ENCODE results near the gene ABR.
A peak's percentile ranks its signal among the peaks of the same experiment; 100 is the strongest.

ABR gene

GRCh38 chr17:1039511-1040215, 140.1 kb downstream of the ABR start:
- Histone ChIP-seq H3K9me3 (ENCODE audit: control insufficient read depth, insufficient read depth, low read length) (no peaks in the 10 kb centered on the region), H3K36me3 (ENCODE audit: control insufficient read depth, insufficient read depth, low read length) (no peaks in the 10 kb centered on the region), H3K4me1 (ENCODE audit: control insufficient read depth, insufficient read depth, low read length) (no peaks in the 10 kb centered on the region), H3K27ac (ENCODE audit: low read depth, low read length) (no peak overlapping the region), H3K4me3 (ENCODE audit: low read depth, low read length) (no peak overlapping the region), H3K27me3 (ENCODE audit: control insufficient read depth, insufficient read depth, low read length) (no peaks in the 10 kb centered on the region), H3K9ac (ENCODE audit: low read depth, low read length) (no peak overlapping the region)

- no peaks in the 10 kb centered on the region for H3K4me1 ChIP-seq (ENCODE audit: control insufficient read depth, insufficient read depth, low read length)
- H3K36me3 ChIP-seq (ENCODE audit: control insufficient read depth, insufficient read depth, low read length): no peaks in the 10 kb centered on the region
- no peaks in the 10 kb centered on the region for H3K9me3 ChIP-seq (ENCODE audit: control insufficient read depth, insufficient read depth, low read length)
- H3K27me3 ChIP-seq (ENCODE audit: control insufficient read depth, insufficient read depth, low read length): no peaks in the 10 kb centered on the region
- H3K4me3 ChIP-seq (ENCODE audit: low read depth, low read length): no peak overlapping the region
- H3K9ac ChIP-seq (ENCODE audit: low read depth, low read length): no peak overlapping the region
- H3K27ac ChIP-seq (ENCODE audit: low read depth, low read length): no peak overlapping the region
Observed at GRCh38 chr17:1039123-1039507, 140.7 kb downstream of the ABR start.

GRCh38 chr17:1038459-1039122, 141.2 kb downstream of the ABR start:
- H3K4me1 ChIP-seq (ENCODE audit: control insufficient read depth, insufficient read depth, low read length): no peaks in the 10 kb centered on the region
- H3K9me3 ChIP-seq (ENCODE audit: control insufficient read depth, insufficient read depth, low read length): no peaks in the 10 kb centered on the region
- H3K27me3 ChIP-seq (ENCODE audit: control insufficient read depth, insufficient read depth, low read length): no peaks in the 10 kb centered on the region
- H3K9ac ChIP-seq (ENCODE audit: low read depth, low read length): no peak overlapping the region
- H3K4me3 ChIP-seq (ENCODE audit: low read depth, low read length): no peak overlapping the region
- H3K36me3 ChIP-seq (ENCODE audit: control insufficient read depth, insufficient read depth, low read length): no peaks in the 10 kb centered on the region
- no peak overlapping the region for H3K27ac ChIP-seq (ENCODE audit: low read depth, low read length)

- H3K4me3 ChIP-seq (ENCODE audit: low read depth, low read length): no peak overlapping the region
- no peaks in the 10 kb centered on the region for H3K36me3 ChIP-seq (ENCODE audit: control insufficient read depth, insufficient read depth, low read length)
- H3K27ac ChIP-seq (ENCODE audit: low read depth, low read length): no peak overlapping the region
- peaks cover 9% of the 10 kb centered on the region for H3K27me3 ChIP-seq (ENCODE audit: control insufficient read depth, insufficient read depth, low read length)
- no peaks in the 10 kb centered on the region for H3K4me1 ChIP-seq (ENCODE audit: control insufficient read depth, insufficient read depth, low read length)
- H3K9me3 ChIP-seq (ENCODE audit: control insufficient read depth, insufficient read depth, low read length): no peaks in the 10 kb centered on the region
- H3K9ac ChIP-seq (ENCODE audit: low read depth, low read length): no peak overlapping the region
Observed at GRCh38 chr17:1037238-1037879, 142.4 kb downstream of the ABR start.

- no peak overlapping the region for H3K27ac ChIP-seq (ENCODE audit: low read depth, low read length)
- H3K27me3 ChIP-seq (ENCODE audit: control insufficient read depth, insufficient read depth, low read length): peaks cover 14% of the 10 kb centered on the region
- no peaks in the 10 kb centered on the region for H3K4me1 ChIP-seq (ENCODE audit: control insufficient read depth, insufficient read depth, low read length)
- no peaks in the 10 kb centered on the region for H3K9me3 ChIP-seq (ENCODE audit: control insufficient read depth, insufficient read depth, low read length)
- H3K36me3 ChIP-seq (ENCODE audit: control insufficient read depth, insufficient read depth, low read length): no peaks in the 10 kb centered on the region
- H3K4me3 ChIP-seq (ENCODE audit: low read depth, low read length): no peak overlapping the region
- H3K9ac ChIP-seq (ENCODE audit: low read depth, low read length): no peak overlapping the region
Observed at GRCh38 chr17:1036845-1037237, 142.9 kb downstream of the ABR start.

- H3K27ac ChIP-seq (ENCODE audit: low read depth, low read length): no peak overlapping the region
- no peaks in the 10 kb centered on the region for H3K9me3 ChIP-seq (ENCODE audit: control insufficient read depth, insufficient read depth, low read length)
- no peak overlapping the region for H3K4me3 ChIP-seq (ENCODE audit: low read depth, low read length)
- no peak overlapping the region for H3K9ac ChIP-seq (ENCODE audit: low read depth, low read length)
- H3K27me3 ChIP-seq (ENCODE audit: control insufficient read depth, insufficient read depth, low read length): peaks cover 14% of the 10 kb centered on the region
- no peaks in the 10 kb centered on the region for H3K36me3 ChIP-seq (ENCODE audit: control insufficient read depth, insufficient read depth, low read length)
- no peaks in the 10 kb centered on the region for H3K4me1 ChIP-seq (ENCODE audit: control insufficient read depth, insufficient read depth, low read length)
Observed at GRCh38 chr17:1036171-1036844, 143.5 kb downstream of the ABR start.

- no peaks in the 10 kb centered on the region for H3K36me3 ChIP-seq (ENCODE audit: control insufficient read depth, insufficient read depth, low read length)
- no peaks in the 10 kb centered on the region for H3K9me3 ChIP-seq (ENCODE audit: control insufficient read depth, insufficient read depth, low read length)
- H3K27ac ChIP-seq (ENCODE audit: low read depth, low read length): no peak overlapping the region
- H3K27me3 ChIP-seq (ENCODE audit: control insufficient read depth, insufficient read depth, low read length): peaks cover 18% of the 10 kb centered on the region
- H3K4me1 ChIP-seq (ENCODE audit: control insufficient read depth, insufficient read depth, low read length): no peaks in the 10 kb centered on the region
- no peak overlapping the region for H3K4me3 ChIP-seq (ENCODE audit: low read depth, low read length)
- no peak overlapping the region for H3K9ac ChIP-seq (ENCODE audit: low read depth, low read length)
Observed at GRCh38 chr17:1035546-1036170, 144.1 kb downstream of the ABR start.

- Histone ChIP-seq H3K4me3 (ENCODE audit: low read depth, low read length) (no peak overlapping the region), H3K36me3 (ENCODE audit: control insufficient read depth, insufficient read depth, low read length) (no peaks in the 10 kb centered on the region), H3K4me1 (ENCODE audit: control insufficient read depth, insufficient read depth, low read length) (no peaks in the 10 kb centered on the region), H3K9ac (ENCODE audit: low read depth, low read length) (no peak overlapping the region), H3K27me3 (ENCODE audit: control insufficient read depth, insufficient read depth, low read length) (peaks cover 20% of the 10 kb centered on the region), H3K27ac (ENCODE audit: low read depth, low read length) (no peak overlapping the region), H3K9me3 (ENCODE audit: control insufficient read depth, insufficient read depth, low read length) (no peaks in the 10 kb centered on the region)
Observed at GRCh38 chr17:1034652-1035210, 145.1 kb downstream of the ABR start.

- no peak overlapping the region for H3K27ac ChIP-seq (ENCODE audit: low read depth, low read length)
- peaks cover 20% of the 10 kb centered on the region for H3K27me3 ChIP-seq (ENCODE audit: control insufficient read depth, insufficient read depth, low read length)
- H3K9me3 ChIP-seq (ENCODE audit: control insufficient read depth, insufficient read depth, low read length): no peaks in the 10 kb centered on the region
- H3K36me3 ChIP-seq (ENCODE audit: control insufficient read depth, insufficient read depth, low read length): no peaks in the 10 kb centered on the region
- H3K4me3 ChIP-seq (ENCODE audit: low read depth, low read length): no peak overlapping the region
- H3K4me1 ChIP-seq (ENCODE audit: control insufficient read depth, insufficient read depth, low read length): no peaks in the 10 kb centered on the region
- no peak overlapping the region for H3K9ac ChIP-seq (ENCODE audit: low read depth, low read length)
Observed at GRCh38 chr17:1033503-1033902, 146.3 kb downstream of the ABR start.

- Histone ChIP-seq H3K9ac (ENCODE audit: low read depth, low read length) (no peak overlapping the region), H3K4me3 (ENCODE audit: low read depth, low read length) (peak overlapping the region; percentile 60), H3K27me3 (ENCODE audit: control insufficient read depth, insufficient read depth, low read length) (peaks cover 20% of the 10 kb centered on the region), H3K9me3 (ENCODE audit: control insufficient read depth, insufficient read depth, low read length) (no peaks in the 10 kb centered on the region), H3K36me3 (ENCODE audit: control insufficient read depth, insufficient read depth, low read length) (no peaks in the 10 kb centered on the region), H3K4me1 (ENCODE audit: control insufficient read depth, insufficient read depth, low read length) (no peaks in the 10 kb centered on the region), H3K27ac (ENCODE audit: low read depth, low read length) (no peak overlapping the region)
Observed at GRCh38 chr17:1032391-1032790, 147.4 kb downstream of the ABR start.

Measured in HUES48 (cell line).